ENCODE data around the gene IGFN1.

The IGFN1 gene

DNA sequence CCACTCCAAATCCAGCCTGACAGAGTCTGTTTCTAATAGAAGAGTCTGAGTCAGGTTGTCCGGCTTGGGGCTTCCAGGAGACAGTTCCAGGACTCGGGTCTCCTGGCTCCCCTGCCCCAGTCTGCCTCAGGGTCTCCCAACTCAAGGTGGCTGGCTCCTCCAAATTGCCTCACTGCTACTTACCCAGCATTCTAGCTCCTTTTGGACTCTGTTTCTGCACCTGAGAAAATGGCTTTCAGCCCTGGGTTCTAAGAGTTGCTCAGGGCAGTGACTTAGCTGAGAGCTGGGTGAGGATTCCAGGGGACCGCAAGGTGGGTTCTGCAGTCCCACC is 5.5 kb upstream of the IGFN1 start:
- no peak for DNase-seq (ENCODE audit: low read depth)

DNA sequence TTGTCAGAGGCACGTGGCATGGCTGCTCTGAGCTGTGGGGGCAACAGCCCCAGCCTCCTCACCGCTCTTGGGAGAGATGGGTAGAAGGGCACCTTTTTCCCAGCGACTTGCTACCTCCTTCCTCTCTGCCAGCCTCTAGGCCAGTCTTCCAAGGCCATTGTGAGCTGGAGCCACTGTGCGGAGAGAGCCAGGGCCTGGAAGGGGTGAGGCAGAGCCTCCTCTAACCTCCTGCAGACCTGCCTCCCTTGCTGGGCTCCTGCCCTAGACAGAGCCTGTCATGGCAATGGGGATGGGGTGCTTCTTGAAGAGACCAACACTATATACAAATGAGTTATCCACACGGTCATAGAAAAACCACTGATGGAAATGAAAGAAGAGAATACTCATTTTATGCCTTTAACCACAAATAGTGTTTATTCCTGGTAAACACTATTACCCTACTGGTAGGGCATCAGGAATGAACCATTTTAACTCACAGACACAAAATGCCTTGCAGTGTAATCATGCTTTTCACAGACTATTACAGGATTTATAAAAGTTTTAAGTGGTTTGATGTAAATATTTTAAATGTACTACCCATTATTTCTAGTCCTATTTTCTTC is 5.0 kb upstream of the IGFN1 start:
- no peak for DNase-seq (ENCODE audit: low read depth)

DNA sequence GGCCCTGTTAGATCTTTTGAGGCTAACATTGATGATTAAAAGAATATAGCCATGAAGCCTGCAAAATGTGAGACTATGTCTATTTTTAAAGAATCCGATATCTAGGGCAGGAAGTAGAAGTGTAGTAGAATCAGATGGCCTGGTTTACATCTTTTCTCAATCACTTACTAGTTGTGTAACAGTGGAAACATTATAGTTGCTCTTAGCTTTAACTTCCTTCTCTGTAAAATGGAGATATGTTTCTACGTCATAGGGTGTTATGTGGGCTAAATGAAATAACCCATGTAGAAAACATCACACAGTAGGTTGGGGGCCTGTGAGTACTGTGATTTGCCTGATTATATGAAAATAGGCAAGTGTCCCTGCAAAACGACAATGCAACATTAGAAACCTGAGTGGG is 4.4 kb upstream of the IGFN1 start:
- no peak for DNase-seq (ENCODE audit: low read depth)

DNA sequence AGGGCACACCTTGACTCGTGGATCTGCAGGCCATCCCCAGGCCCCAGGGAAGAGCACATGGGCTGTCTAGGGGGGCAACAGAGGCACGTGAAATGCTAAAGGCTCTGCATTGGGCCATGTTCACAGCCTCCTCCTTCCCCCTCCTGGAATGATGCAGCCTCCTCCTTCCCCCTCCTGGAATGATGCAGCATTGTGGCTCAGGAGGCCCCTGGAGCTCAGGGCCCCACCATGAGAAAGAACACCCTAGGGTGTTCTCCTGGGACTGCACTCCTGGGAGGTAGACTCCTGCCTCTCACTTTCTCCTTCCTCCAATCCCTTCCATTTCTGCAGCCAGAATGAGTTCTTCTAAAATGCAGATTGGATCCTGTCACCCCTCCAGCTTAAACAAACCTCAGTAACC is 1.5 kb upstream of the IGFN1 start:
- no peak for DNase-seq (ENCODE audit: low read depth)

DNA sequence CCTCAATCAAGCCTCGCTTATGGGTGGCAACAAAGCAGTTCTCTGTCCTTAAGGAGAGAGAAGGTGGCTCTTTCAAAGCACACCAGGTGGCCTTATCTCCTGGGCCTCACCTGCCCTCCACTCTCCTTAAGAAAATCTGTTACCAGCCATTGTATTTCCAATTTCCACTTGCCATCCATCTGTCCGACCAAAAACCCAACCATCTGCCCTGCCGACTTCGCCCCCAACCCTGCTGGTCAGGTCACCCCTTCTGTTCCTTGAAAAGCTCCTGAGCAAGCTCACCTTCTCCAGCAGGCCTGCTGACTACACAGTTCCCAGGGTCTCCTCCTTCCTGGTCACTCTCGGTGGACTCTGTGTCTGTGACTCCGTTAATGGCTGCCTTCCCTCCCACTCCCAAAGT is 619 bp upstream of the IGFN1 start:
- no peak for DNase-seq (ENCODE audit: low read depth)

DNA sequence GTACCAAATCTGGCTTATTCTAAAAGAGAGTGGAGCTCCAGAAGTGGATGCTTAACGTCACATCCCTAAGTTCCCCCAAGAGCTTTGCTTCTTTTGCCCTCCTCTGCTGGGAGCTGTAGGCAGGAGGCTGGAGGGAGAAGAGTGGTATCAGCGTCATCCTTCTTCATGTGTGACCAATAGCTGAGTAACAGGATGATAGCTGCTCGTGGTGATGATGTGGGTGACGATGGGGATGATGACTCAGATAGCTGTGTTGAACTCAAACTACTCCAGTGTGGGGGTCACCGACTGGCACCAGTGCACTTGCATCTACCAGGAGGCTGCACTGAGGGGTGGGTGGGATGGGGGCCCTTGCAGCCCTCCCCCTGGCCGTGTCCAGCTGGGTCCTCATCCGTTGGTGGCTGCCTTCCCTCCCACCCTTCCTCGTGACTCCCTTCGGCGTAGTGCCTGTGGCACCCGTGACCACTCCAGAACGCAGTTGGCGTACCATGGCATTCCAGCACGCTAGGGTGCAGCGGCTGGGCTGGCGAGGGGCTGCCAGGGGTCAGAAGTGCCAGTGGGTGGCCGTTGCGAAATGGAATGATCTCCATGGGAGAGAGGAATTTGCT is 1.1 kb downstream of the IGFN1 start:
- no peak for DNase-seq (ENCODE audit: low read depth)

DNA sequence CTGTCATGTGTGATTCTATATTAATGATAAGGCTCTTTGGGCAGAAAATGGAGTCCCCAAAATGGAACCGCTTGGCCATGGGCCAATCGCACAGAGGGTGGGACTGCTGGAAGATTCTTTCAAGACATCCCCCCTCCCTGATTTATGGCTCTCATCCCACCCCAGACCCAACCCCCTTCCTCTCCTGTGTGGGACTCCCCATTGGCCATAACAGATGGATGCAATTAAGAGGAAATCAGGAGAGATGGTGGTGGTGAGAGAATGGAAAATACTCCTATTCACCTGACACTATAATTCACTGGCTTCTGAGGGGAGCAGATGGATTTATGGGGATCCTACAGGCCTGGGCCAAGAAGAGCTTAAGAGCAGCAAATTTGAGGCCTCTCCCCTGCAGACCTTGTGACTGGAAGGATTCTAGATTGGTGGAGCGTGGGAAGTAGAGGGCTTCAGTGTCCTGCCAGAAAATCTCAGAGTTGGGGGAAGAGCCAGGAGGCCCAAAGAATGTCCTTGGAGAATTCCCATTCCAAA is 1.7 kb downstream of the IGFN1 start:
- DNase-seq (ENCODE audit: low read depth), result no peak

DNA sequence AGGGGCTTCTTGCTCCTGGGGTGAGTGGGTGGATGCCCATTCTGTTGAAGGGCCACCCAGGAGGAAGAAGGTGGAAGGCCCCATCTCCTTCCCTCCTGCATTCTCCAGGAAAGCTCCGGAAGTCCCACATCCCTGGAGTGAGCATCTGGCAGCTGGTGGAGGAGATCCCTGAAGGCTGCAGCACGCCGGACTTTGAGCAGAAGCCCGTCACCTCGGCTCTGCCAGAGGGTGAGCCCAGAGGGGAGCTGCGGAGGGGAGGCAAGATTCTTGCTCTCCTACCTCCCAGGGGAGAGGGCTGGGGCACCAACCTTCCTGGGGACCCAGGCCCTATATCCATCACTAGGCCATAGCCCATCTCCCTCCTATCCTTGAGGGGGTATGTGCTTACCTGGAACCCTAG is 3.4 kb downstream of the IGFN1 start:
- DNase-seq (ENCODE audit: low read depth), result no peak

DNA sequence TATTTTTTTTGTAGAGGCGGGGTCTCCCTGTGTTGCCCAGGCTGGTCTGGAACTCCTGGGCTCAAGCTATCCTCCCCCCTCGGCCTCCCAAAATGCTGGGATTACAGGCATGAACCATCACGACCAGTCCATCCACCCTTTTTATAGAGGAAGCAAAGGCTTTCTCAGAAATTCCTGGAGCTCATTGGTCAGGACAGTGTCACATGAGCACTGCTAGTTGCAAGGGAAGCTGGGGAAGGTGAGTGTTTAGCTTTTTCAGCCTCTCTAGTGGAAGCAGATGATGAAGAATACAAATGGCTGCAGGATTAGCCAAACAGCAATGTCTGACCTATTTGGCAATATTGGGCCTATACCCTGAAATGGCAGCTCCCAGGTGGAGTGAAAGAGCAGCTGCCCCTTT is 8.0 kb downstream of the IGFN1 start:
- DNase-seq (ENCODE audit: low read depth), result no peak

DNA sequence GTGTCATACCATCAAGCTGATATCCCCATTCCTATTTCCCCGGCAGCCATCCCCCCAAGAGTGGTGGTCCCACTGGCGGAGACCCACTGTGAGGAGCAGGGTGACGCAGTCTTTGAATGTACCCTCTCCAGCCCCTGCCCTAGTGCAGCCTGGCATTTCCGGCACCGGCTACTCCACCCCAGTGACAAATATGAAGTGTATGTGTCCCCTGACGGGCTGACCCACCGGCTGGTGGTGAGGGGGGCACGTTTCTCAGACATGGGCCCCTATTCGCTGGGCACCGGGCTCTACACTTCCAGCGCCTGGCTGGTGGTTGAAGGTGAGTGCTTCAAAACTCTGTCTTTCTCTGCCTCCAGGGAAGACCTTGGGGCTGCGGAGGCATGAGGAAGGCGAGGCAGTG is 14.4 kb downstream of the IGFN1 start:
- DNase-seq (ENCODE audit: low read depth), result no peak

DNA sequence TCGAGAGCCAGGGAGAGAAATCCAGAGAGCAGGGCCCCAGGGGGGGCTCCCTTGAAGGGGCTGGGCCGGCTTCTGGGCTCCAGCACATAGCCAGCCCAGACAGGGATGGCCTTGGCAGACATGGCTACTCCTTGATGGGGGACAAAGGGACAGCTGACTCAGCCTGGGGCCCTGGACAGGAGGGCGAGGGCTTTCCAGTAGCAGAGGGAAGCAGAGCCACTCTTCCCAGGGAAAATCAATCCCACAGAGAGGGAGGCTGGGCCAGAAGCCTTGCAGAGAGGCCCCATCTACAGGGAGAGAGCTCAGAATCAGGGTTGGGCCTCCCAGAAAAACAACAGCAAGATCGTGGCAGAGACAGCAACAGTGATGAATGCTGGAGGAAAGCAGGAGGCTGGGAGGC is 15.6 kb downstream of the IGFN1 start:
- no peak for DNase-seq (ENCODE audit: low read depth)

DNA sequence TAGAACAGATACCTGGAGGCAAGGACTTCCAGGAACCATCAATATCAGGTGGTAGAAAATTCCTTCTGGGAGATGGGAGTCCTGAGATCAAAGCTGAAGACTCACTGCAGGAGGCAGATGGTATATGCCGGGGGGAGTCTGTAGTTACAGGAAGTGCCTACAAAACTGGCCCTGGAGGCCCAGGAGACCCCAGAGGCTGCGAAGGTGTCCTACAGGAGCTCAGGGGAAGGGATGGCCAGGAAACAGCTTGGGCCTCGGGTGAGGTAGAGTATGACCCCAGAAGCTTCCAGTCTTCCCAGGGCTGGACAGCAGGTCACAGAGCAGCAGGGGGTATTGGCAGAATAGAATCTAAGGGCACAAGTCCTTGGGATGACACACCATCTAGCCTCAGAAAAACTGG is 16.4 kb downstream of the IGFN1 start:
- no peak for DNase-seq (ENCODE audit: low read depth)

DNA sequence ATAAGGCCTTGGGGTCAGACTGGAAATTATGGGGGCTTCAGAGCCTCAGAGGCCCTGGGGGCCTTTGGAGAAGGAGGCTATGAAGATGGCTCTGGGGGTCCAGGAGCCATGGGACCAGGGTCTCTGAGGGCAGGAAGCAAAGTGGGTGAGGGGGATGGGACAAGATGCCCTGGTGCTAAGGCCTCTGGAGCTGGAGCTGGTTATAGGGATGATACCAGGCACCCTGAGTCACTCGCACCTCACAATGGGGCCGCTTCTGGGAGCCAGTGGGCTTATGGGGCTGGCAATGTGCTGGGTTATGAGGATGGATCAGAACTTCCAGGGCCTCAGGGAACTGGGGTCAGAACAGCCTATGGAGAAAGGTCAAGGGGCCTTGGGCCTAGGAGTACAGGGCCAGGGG is 17.6 kb downstream of the IGFN1 start:
- DNase-seq (ENCODE audit: low read depth), result no peak

DNA sequence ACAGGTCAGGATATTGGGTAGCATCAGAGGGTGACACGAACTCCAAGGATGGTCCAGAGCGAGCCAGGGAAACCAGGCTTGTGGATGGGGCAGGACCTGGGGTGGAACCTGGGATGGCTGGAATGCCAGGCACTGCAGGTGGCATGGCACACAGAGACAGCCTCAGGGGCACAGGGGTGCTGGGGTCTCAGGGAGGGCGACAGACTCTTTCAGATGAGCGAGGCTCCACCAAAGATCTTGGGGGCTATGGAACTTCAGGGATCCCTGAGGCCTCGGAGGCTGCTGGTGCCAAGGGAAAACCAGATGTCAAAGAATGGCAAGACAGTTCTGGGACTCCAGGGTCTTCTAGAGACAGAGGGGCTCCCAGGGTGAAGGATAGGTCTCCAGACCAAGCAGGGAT is 21.4 kb downstream of the IGFN1 start:
- no peak for DNase-seq (ENCODE audit: low read depth)

DNA sequence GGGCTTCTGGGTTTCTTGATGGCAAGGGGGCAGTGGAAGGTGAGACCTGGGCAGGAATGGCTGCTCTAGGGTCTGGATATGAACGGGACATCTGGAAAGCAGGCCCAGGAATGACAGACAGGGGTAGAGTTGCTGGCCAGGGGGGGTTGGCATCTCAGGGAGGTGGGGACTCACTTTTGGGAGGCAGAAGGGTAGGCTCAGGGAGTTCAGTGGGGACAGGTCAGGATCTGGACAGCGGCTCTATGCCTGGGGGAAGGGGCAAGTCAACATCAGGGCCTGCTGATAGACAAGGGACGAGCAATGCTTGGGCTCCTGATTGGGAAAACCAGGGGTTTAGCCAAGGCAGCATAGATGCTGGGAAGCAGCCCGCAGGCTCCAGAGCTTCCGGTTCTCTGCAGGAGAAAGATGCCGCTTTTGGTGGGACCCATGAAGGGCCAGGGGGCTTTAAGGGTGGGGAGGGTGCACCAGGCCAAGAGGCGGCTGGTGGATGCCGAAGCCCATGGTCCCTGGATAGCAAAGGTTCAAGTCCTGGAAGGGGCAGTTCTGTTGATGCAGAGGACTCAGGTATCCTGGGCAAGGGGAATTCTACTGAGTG is 21.9 kb downstream of the IGFN1 start:
- no peak for DNase-seq (ENCODE audit: low read depth)

DNA sequence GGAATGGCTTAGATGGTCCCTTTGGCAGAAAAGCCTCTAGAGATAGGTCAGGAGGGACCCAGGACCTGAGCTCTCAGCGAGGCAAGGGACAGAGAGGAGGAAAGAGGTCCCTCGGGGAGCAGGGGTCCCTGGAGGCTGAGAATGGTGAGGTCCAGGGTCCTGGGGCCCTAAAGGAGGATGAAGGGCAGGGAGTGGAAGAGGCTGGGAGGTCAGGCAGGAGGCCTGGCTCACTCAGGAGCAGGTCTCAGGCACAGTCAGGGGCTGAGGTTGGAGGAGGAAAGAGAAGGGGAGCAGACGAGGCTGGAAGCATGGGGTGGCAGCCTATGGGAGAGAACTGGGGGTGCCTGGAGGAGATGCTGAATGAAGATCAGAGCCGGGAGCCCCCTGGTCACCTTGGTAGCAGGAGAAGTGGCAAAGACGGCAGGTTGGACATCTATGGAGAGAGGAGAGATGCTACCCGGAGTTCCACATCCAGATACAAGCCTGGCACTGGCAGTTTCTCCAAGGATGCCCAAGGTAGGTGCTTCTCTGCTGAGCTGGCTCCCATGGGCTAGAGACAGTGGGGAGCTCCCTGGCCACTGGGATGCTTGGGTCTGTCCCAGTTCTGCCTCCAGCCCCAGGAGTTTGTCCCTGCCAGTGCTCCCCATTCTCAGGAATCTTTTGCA is 22.6 kb downstream of the IGFN1 start:
- DNase-seq (ENCODE audit: low read depth), result no peak

DNA sequence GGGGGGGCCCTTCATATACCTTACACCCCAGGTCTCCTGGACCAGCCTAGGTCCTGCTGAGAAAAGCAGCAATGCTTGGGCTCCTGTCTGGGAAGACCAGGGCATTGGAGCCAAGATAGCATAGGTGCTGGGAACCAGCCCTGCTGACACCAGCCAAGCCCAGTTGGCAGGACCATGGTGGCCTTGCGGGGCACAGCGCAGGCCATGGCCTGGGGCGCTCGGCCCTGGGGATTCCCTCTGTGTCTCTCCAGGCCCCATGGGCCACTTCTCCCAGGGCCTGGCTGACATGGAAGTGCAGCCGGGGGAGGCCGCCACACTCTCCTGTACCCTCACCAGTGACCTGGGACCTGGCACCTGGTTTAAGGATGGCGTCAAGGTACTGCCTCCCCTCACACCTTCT is 23.3 kb downstream of the IGFN1 start:
- DNase-seq (ENCODE audit: low read depth), result no peak

DNA sequence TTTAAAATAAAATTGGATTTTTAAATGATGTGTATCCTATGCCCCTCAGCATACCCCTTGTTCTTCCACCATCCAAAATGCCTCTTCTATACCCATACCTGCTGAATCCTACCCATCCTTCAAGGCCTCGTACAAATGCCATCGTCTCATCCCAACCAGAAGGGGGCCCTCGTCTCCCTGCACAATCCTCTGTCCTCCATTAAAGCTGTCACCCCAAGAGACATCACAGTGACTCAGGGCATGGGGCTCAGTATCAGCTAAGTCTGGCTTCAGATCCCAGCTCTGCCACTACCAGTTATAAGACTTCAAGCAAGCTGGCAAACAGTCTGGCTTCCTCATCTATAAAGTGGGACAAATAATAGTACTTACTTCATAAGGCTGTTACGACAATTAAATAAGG is 23.8 kb downstream of the IGFN1 start:
- DNase-seq (ENCODE audit: low read depth), result no peak

DNA sequence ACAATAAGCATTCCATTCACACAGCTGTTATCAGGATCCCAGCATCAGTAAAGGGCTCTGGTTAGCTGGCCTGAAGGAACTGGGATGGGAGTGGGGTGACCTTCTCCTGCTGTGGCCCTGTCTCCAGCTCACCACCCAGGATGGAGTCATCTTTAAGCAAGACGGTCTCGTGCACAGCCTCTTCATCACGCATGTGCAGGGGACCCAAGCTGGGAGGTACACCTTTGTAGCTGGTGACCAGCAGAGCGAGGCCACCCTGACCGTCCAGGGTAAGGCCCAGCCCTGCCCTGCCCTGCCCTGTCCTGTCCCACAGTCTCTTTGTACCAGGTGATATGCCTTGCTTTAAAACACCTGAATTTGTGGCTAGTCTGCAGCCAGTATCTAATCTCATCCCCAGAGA is 24.3 kb downstream of the IGFN1 start:
- no peak for DNase-seq (ENCODE audit: low read depth)

DNA sequence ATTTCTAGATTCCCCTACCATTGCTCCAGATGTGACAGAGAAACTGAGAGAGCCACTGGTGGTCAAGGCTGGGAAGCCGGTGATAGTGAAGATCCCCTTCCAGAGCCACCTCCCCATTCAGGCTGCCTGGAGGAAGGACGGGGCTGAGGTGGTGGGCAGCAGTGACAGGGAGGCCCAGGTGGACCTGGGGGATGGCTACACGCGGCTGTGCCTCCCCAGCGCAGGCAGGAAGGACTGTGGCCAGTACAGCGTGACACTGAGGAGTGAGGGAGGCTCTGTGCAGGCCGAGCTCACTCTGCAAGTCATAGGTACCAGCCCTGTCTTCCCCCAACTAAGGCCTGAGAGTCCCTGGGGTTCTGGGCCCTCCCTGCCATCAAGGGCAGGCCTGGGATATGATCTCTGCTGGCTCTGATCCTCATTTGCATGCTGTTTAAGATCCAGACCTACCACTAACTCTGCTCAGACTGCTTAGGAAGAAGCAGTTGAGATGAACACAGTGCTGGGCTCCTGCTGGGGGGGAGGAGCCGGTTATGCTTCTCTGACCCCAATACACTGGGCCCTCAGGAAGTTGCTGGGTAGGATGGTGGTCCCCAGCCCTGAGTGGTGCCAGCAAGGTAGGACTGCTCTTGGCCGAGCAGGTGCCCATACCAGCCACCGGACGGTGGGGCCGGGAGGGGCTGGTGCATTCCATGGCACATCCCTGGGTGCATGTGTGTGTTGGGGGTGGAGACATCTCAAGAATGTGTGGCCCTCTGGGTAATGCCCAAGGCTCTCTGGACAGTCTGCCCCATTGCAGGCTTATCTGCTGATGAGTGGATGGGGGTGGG is 25.1 kb downstream of the IGFN1 start:
- DNase-seq (ENCODE audit: low read depth), result no peak

DNA sequence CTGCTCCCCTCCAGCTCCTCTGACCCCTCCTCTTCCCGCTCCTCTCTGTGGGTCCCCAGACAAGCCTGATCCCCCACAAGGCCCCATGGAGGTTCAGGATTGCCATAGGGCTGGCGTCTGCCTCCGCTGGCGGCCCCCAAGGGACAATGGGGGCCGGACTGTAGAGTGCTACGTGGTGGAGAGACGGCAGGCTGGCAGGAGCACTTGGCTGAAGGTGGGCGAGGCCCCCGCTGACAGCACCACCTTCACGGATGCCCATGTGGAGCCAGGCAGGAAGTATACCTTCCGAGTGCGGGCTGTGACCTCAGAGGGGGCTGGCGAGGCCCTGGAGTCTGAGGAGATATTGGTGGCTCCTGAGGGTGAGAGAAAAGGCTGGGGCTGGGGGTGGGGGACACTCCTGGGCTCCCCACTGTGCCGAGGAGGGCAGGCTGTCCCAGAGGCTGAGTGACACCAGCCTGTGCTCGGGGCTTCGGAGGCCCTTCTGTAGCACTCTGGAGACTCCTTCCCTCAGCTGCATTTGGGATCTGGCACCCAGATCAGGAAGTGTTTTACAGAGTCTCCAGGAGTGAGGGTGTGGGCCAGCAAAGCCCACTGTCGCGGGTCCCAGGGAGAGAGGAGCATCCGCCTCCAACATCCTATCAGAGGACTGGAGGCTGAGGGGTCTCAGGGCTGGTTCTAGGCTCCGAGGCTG is 25.9 kb downstream of the IGFN1 start:
- no peak for DNase-seq (ENCODE audit: low read depth)

DNA sequence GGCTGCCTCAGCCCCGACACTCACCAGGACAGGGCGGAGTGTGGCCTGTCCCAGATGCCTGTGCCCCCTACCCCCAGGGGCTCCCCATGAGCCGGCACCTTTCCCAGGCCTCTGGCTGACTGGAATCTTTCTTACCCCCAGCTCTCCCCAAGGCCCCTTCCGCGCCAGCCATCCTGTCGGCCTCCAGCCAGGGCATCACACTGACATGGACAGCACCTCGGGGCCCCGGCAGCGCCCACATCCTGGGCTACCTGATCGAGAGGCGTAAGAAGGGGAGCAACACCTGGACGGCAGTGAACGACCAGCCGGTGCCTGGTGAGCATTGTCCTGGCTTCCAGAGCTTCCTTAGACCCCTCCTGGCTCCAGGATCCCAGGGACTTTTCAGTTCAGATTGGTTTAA is 26.5 kb downstream of the IGFN1 start:
- no peak for DNase-seq (ENCODE audit: low read depth)
